K562 (cell line): Measurements from ENCODE around the gene GLTPD2. TPM values are rescaled to one million over a fixed set of nuclear protein-coding genes. Genes with fewer than 3 reads are reported as not detected.

Experiments
- CREM ChIP-seq: IDR thresholded peaks from 2 replicates; pipeline ENCODE4 v1.6.1; 2014; ENCODE audit warnings: antibody characterized with exemption, low read depth
- CTBP1 ChIP-seq: fragments of 450-650 bp; IDR thresholded peaks from 2 replicates; pipeline ENCODE4 v1.6.1; 2016; ENCODE audit warnings: borderline replicate concordance
- GTF2A2 ChIP-seq: IDR thresholded peaks from 2 replicates; pipeline ENCODE4 v1.6.1; 2016; ENCODE audit warnings: mild to moderate bottlenecking, missing genetic modification characterization, missing compliant biosample characterization
- HDAC2 ChIP-seq: fragments of 450-650 bp; IDR thresholded peaks from 2 replicates; pipeline ENCODE4 v1.6.1; 2016; ENCODE audit warnings: mild to moderate bottlenecking
- HEY1 ChIP-seq: fragments of 250-450 bp; sonication (Bioruptor Pico); IDR thresholded peaks from 2 replicates; pipeline ENCODE4 v1.5.0; 2020; ENCODE audit warnings: mild to moderate bottlenecking, moderate library complexity, borderline replicate concordance
- HIVEP1 ChIP-seq: fragments of 250-450 bp; sonication (Bioruptor Pico); IDR thresholded peaks from 2 replicates; pipeline ENCODE4 v1.4.0; 2020; ENCODE audit warnings: mild to moderate bottlenecking
- HMGN3 ChIP-seq: IDR thresholded peaks from 2 replicates; pipeline ENCODE4 v1.6.1; 2011; ENCODE audit warnings: borderline replicate concordance, low read depth, mild to moderate bottlenecking, mixed read lengths, low read length; ENCODE audit not compliant: insufficient read length; ENCODE audit errors: extremely low read depth
- ILF3 ChIP-seq: fragments of 450-650 bp; IDR thresholded peaks from 2 replicates; pipeline ENCODE4 v1.6.1; 2018; ENCODE audit warnings: antibody characterized with exemption, mild to moderate bottlenecking, moderate library complexity, borderline replicate concordance
- KAT7 ChIP-seq: sonication (generic); formaldehyde crosslinking; IDR thresholded peaks from 2 replicates; pipeline ENCODE4 v1.8.0; 2022; ENCODE audit warnings: missing genetic modification reagents, mild to moderate bottlenecking, borderline replicate concordance
- MTA2 ChIP-seq: fragments of 450-650 bp; IDR thresholded peaks from 2 replicates; pipeline ENCODE4 v1.6.1; 2016; ENCODE audit warnings: low read depth
- NCOA6 ChIP-seq: fragments of 450-650 bp; IDR thresholded peaks from 2 replicates; pipeline ENCODE4 v1.6.1; 2017; ENCODE audit warnings: mild to moderate bottlenecking
- NFIC ChIP-seq: fragments of 450-650 bp; IDR thresholded peaks from 2 replicates; pipeline ENCODE4 v1.6.1; 2017; ENCODE audit warnings: mild to moderate bottlenecking, inconsistent platforms
- POLR3G ChIP-seq: IDR thresholded peaks from 2 replicates; pipeline ENCODE4 v1.6.1; 2011; ENCODE audit not compliant: insufficient read length, insufficient replicate concordance; ENCODE audit errors: extremely low read depth
- TBP ChIP-seq: optimal IDR thresholded peaks from 2 replicates; pipeline ENCODE3; 2011; ENCODE audit warnings: low read depth, low read length, improper control_type of control experiment
- TEAD1 ChIP-seq, 2 experiments: fragments of 450-650 bp in 1 of 2; sonication (generic) in 1 of 2; formaldehyde crosslinking; IDR thresholded peaks; 2 replicates each; pipeline versions ENCODE4 v1.4.0 to v1.8.0; 2020 to 2022; ENCODE audit warnings: mild to moderate bottlenecking in 2 of 2, missing genetic modification reagents in 1 of 2
- TEAD2 ChIP-seq: fragments of 450-650 bp; IDR thresholded peaks from 2 replicates; pipeline ENCODE4 v1.6.1; 2016; ENCODE audit warnings: missing genetic modification characterization, control low read depth, missing compliant biosample characterization
- YBX1 ChIP-seq: fragments of 450-650 bp; IDR thresholded peaks from 2 replicates; pipeline ENCODE4 v1.7.1; 2016; ENCODE audit warnings: mild to moderate bottlenecking
- ZFP1 ChIP-seq: fragments of 450-650 bp; formaldehyde crosslinking; IDR thresholded peaks from 2 replicates; pipeline ENCODE4 v1.4.0; 2020; ENCODE audit warnings: mild to moderate bottlenecking, mixed read lengths
- ZNF124 ChIP-seq: sonication (generic); formaldehyde crosslinking; IDR thresholded peaks from 2 replicates; pipeline ENCODE4 v1.8.1; 2022; ENCODE audit warnings: missing genetic modification reagents
- ZNF140 ChIP-seq: fragments of 250-450 bp; sonication (Bioruptor Pico); IDR thresholded peaks from 2 replicates; pipeline ENCODE4 v1.8.0; 2021; ENCODE audit warnings: moderate library complexity, mild to moderate bottlenecking, inconsistent platforms
- ZNF146 ChIP-seq: IDR thresholded peaks from one replicate; pipeline ENCODE4 v1.6.1; 2018; ENCODE audit warnings: missing compliant biosample characterization; ENCODE audit not compliant: unreplicated experiment
- ZNF174 ChIP-seq: fragments of 250-450 bp; sonication (Bioruptor Pico); IDR thresholded peaks from 2 replicates; pipeline ENCODE4 v1.4.0; 2020; ENCODE audit warnings: mild to moderate bottlenecking
- ZNF644 ChIP-seq: fragments of 200-800 bp; sonication (Bioruptor generic); IDR thresholded peaks from 2 replicates; pipeline ENCODE4 v1.6.1; 2016; ENCODE audit warnings: low read depth, missing genetic modification characterization, missing compliant biosample characterization
- polyA plus RNA-seq, 8 experiments: library from polyadenylated mRNA; depleted of rRNA in 4 of 8; stranded (reverse) in 5 of 8; unstranded in 3 of 8; fragments of >200 nt; fragmentation: Nextera tagmentation in 2 of 8; fragmentation: Illumina TruSeq in 1 of 8; extraction: Ambion mirVana in 2 of 8; extraction: Trizol in 1 of 8; gene quantifications; 2 replicates each; pipeline versions ENCODE4 v1.2.1 to v1.2.3, GENCODE V29; 2011 to 2014; ENCODE audit warnings: inconsistent platforms in 1 of 8, missing spikeins in 1 of 8
- total RNA-seq, 7 experiments: library from RNA; depleted of rRNA in 6 of 7; stranded (reverse); fragments of >200 nt in 6 of 7; fragmentation: Illumina TruSeq in 2 of 7; extraction: Trizol in 2 of 7; gene quantifications; 2 replicates each; pipeline versions ENCODE4 v1.2.1 to v1.2.3, GENCODE V29; 2011 to 2021; ENCODE audit warnings: low replicate concordance in 1 of 7
- TF ChIP-seq, protein P1 (sequence below): fragments of 250-450 bp; sonication (Bioruptor Pico); IDR thresholded peaks from 2 replicates; pipeline ENCODE4 v1.8.0; 2022; ENCODE audit warnings: moderate library complexity, mild to moderate bottlenecking, inconsistent platforms
- TF ChIP-seq, protein P2 (sequence below): sonication (generic); formaldehyde crosslinking; IDR thresholded peaks from 2 replicates; pipeline ENCODE4 v1.8.1; 2023; ENCODE audit warnings: mild to moderate bottlenecking, missing genetic modification reagents
- TF ChIP-seq, protein P3 (sequence below): fragments of 450-650 bp; IDR thresholded peaks from 2 replicates; pipeline ENCODE4 v1.7.1; 2018; ENCODE audit warnings: mild to moderate bottlenecking, low read depth; ENCODE audit not compliant: partially characterized antibody

The GLTPD2 gene
- total and polyA plus RNA-seq, 9 of the 15 experiments (the other 6 are each of a cell fraction or from before 2014, with no cell fraction given) = not detected

DNA sequence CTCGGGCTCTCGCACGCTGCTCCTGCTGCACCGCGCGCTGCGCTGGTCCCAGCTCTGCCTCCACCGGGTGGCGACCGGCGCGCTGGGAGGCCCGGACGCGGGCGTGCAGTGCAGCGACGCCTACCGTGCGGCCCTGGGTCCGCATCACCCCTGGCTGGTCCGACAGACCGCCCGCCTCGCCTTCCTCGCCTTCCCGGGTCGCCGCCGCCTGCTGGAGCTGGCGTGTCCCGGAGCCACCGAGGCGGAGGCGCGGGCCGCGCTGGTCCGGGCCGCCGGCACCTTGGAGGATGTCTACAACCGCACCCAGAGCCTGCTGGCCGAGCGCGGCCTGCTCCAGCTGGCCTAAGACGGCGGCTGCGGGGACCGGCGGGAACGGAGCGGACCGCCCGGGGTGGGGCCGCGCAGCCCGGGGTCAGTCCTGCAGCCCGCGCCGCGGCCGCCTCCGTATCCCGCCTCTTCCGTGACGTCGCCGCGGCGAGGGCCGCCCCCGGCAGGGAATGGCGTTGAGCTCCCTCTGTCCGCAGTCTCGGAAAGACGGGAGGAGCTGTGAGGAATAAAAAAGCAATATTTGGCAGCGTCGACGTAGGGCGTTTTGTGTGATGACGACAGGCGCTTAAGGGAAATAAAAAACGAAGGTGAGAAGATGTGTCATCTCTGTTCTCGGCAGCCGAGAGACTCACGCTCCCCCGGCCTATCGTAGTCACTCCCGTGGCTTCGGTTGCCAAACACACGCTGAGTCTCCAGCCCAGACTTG, 1.4 kb downstream of the GLTPD2 start (continued):
- TF ChIP-seq ZNF140 (CRISPR knock-in tag) (no peak), ZFP1 (no peak), YBX1 (no peak), ZNF644 (tag) (no peak), ILF3 (no peak), TBP (peak; percentile 37), ZNF124 (no peak), POLR3G (no peak), CTBP1 (peak; percentile 98), GTF2A2 (tag) (no peak), ZNF146 (CRISPR knock-in tag) (no peak), HDAC2 (no peak), HMGN3 (no peak), TEAD1 (CRISPR knock-in tag; IDR thresholded peaks at IDR 0.05) (peak in 1 of 2 experiments; percentile 73; a peak in 2 of 4 replicates), NFIC (peak; percentile 27), HEY1 (CRISPR knock-in tag) (no peak), MTA2 (no peak), TEAD2 (no peak), HIVEP1 (CRISPR knock-in tag) (no peak), KAT7 (CRISPR knock-in tag) (peak; percentile 91; the same call in 1 of the 2 replicates), CREM (peak; percentile 48), ZNF174 (no peak), NCOA6 (0 out of 2 replicates have a peak, but pooled peaks have one; percentile 53)
- TF ChIP-seq, protein P1, sequence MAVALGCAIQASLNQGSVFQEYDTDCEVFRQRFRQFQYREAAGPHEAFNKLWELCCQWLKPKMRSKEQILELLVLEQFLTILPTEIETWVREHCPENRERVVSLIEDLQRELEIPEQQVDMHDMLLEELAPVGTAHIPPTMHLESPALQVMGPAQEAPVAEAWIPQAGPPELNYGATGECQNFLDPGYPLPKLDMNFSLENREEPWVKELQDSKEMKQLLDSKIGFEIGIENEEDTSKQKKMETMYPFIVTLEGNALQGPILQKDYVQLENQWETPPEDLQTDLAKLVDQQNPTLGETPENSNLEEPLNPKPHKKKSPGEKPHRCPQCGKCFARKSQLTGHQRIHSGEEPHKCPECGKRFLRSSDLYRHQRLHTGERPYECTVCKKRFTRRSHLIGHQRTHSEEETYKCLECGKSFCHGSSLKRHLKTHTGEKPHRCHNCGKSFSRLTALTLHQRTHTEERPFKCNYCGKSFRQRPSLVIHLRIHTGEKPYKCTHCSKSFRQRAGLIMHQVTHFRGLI (CRISPR knock-in tag) = no peak
- TF ChIP-seq, protein P2, sequence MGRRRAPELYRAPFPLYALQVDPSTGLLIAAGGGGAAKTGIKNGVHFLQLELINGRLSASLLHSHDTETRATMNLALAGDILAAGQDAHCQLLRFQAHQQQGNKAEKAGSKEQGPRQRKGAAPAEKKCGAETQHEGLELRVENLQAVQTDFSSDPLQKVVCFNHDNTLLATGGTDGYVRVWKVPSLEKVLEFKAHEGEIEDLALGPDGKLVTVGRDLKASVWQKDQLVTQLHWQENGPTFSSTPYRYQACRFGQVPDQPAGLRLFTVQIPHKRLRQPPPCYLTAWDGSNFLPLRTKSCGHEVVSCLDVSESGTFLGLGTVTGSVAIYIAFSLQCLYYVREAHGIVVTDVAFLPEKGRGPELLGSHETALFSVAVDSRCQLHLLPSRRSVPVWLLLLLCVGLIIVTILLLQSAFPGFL (CRISPR knock-in tag) = peak; percentile 81; the same call in 1 of the 2 replicates
- TF ChIP-seq, protein P3, sequence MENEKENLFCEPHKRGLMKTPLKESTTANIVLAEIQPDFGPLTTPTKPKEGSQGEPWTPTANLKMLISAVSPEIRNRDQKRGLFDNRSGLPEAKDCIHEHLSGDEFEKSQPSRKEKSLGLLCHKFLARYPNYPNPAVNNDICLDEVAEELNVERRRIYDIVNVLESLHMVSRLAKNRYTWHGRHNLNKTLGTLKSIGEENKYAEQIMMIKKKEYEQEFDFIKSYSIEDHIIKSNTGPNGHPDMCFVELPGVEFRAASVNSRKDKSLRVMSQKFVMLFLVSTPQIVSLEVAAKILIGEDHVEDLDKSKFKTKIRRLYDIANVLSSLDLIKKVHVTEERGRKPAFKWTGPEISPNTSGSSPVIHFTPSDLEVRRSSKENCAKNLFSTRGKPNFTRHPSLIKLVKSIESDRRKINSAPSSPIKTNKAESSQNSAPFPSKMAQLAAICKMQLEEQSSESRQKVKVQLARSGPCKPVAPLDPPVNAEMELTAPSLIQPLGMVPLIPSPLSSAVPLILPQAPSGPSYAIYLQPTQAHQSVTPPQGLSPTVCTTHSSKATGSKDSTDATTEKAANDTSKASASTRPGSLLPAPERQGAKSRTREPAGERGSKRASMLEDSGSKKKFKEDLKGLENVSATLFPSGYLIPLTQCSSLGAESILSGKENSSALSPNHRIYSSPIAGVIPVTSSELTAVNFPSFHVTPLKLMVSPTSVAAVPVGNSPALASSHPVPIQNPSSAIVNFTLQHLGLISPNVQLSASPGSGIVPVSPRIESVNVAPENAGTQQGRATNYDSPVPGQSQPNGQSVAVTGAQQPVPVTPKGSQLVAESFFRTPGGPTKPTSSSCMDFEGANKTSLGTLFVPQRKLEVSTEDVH = peak; percentile 41
